H7 (cell line): Measurements from ENCODE around the gene CAB39L. TPM values are rescaled to one million over a fixed set of nuclear protein-coding genes. Genes with fewer than 3 reads are reported as not detected.
A peak's percentile ranks its signal among the peaks of the same experiment; 100 is the strongest.

Experiments used
- DNase-seq: peaks from one replicate; pipeline ENCODE4 v3.0.0; 2012
- H3K27me3 ChIP-seq: 2 replicates; pipeline ENCODE4 v1.6.0; 2011; ENCODE audit warnings: mild to moderate bottlenecking, low read length; ENCODE audit not compliant: control insufficient read depth, insufficient read depth
- H3K36me3 ChIP-seq: replicated peaks from 2 replicates; pipeline ENCODE4 v1.5.1; 2011; ENCODE audit warnings: low read length; ENCODE audit not compliant: control insufficient read depth, insufficient read depth
- H3K4me3 ChIP-seq: 2 replicates; pipeline ENCODE4 v1.5.1; 2011; ENCODE audit warnings: low read depth, mild to moderate bottlenecking, control low read depth, low read length, moderate library complexity; ENCODE audit not compliant: insufficient read depth
- total RNA-seq: library from RNA; depleted of rRNA; stranded (reverse); fragments of >200 nt; shearing (Covaris generic); gene quantifications from 2 replicates; pipeline ENCODE4 v1.2.3, GENCODE V29; 2014

The CAB39L gene
- total RNA-seq, 1 experiment from 2014 or later, result 4.0 TPM

DNA sequence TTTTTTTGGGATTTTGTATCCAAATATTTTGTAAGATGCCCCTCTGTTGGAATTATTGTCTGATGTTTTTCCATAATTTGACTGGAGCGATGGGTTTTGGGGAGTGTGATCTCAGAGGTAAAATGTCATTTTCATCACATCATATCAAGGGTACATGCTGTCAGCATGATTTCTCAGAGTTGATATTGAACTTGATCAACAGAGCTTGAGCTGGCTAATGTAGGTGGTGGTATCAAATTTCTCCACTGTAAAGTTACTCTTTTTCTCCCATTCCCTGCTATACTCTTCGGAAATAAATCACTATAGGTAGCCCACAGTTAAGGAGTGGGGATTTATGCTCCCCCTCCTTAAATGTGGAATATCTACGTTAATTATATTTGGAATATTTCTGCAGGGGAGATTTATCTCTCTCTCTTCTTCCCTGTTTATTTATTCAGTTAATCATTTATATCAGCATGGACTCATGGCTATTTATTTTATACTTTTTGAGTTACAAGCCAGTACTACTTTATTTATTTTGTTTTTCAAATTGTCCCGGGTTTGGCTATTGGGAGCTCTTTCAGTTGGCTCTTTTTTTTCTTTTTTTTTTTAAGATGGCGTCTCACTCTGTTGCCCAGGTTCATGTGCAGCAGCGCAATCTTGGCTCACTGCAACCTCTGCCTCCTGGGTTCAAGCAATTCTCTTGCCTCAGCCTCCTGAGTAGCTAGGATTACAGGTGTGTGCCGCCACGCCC lies 9.0 kb upstream of the CAB39L start:
- DNase-seq, result no peak
- Histone ChIP-seq H3K36me3 (no peaks in the 10 kb centered on the region), H3K4me3 (no peak overlapping the region), H3K27me3 (no peaks in the 10 kb centered on the region)

DNA sequence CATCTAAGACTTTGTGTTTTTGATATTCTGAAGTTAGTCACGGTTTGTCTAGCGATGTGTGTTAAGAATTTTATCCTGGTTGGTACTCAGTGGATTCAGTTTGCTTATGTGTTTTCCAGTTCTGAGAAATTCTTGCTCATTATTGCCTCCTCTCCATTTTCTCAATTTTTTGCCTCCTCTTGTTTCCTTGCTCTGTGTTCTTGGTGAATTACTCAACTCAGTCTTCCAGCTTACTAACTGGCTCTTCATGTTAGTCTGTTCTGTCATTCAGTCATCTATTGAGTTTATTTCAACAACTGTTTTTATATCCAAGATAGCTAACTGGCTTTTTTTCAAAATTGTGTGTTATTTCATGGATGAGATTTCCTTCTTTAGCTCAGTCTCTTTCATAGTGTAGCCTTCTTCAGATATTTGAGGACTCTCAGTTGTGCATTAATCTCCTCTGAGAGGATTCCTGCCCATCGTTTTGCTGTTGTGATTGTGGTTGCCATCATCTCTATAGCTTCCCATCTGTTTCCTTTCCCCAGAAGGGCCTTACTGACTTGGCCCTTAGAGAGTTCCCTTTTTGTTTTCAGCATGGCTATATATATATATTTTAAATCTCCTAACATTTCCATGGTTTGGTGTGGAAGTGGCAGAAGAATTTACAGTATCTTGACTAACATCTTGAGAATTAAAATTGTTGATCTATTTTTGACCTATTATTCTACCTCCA lies 6.4 kb upstream of the CAB39L start:
- DNase-seq, result no peak
- Histone ChIP-seq H3K27me3 (no peaks in the 10 kb centered on the region), H3K4me3 (no peak overlapping the region)

DNA sequence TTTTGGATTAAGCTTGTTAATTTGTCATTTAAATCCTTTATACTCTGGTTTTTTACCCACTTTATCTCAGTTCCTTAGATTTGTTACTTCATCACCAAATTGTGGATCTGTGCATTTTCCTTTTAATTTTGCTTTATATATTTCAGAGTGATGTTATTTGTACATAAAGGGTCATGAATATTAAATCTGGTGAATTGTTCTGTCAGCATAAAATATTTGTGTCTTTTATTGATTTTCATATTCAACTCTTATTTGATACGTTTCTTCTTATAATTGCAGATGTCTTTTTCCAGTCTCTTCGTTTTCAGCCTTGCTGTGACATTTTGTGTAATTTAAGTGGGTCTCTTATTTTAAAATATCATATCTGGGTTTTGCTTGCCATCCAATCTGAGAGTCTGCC lies 4.9 kb upstream of the CAB39L start:
- H3K36me3 ChIP-seq, result no peaks in the 10 kb centered on the region
- H3K27me3 ChIP-seq, result no peaks in the 10 kb centered on the region
- no peak for DNase-seq
- H3K4me3 ChIP-seq, result no peak overlapping the region

More for the DNA sequence above, 6.4 kb upstream of the CAB39L start:
- no peaks in the 10 kb centered on the region for H3K36me3 ChIP-seq

DNA sequence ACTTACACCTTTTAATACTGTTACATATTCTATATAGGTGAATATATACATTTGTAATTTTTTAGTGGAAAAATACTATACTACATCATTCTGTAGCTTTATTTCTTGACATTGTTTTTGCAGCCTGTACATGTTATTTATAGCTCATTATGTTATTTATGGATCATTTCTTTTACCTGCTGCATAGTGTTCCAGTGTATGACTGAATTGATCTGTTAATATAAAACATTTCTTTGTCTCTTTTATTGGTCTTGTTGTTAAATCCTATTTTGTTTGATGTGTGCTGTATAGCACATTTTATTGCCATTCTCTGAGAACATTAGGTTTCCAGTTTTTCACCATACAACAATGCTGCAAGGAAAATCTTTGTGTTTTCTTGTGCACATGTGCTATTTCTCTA lies 2.6 kb upstream of the CAB39L start:
- H3K36me3 ChIP-seq, result no peaks in the 10 kb centered on the region
- no peak for DNase-seq
- H3K4me3 ChIP-seq, result no peak overlapping the region
- H3K27me3 ChIP-seq, result no peaks in the 10 kb centered on the region

DNA sequence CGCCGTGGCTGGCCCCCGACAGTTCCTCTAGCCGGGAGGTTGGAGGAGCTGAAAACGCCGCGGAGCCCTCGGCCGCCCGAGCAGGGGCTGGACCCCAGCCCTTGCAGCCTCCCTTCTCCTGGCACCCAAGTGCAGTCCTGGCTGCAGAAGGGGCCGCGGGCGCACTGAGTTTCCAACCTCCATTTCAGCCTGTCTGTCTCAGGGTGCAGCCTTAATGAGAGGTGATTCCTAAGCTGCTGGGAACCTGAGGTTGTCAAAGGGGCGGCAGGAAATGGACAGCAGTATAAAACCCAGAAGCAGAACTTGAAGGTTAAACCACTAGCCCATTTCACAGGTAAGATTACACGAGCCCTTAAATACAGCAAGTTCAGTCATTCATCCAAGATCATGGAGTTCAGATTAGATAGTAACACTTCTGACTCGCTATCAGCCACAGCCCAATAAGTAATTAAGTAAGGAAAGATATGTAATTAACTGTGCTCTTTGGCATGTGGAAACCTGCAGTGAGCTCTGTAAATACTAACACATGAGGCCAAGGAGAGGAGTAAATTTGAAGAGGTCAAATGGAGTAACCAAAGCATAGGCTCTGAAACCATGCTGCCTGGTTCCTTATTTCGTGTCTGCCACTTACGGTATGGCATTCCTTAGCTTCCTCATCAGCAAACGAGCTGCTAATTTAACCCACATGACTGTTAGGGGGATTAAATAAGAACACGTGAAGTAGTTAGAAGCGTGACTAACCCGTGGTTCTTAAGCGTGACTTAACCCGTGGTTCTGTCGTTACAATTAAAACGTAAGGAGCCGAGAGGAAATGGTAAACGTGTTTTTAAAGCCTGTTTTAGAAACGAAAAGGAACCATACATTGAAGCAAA lies 896 bp upstream of the CAB39L start:
- peak; percentile 26 for DNase-seq
- Histone ChIP-seq H3K4me3 (peak overlapping the region; percentile 77), H3K27me3 (no peaks in the 10 kb centered on the region), H3K36me3 (no peaks in the 10 kb centered on the region)

DNA sequence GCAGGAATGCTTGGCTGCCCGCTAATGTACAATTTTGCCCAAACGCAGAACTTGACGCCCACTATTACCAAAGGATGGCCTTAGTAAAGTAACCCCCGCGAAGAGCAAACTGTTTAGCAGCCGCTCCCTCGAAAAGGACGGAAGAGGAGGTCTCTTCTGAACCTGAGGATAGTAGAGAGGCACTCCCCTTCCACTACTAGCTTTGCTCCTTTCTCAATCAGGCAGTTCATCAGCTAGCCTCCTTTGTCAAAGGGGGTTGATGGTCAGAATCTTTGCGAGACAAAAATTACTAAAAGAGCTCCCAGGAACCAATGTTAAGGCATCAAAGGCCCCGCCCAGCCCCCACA lies 534 bp downstream of the CAB39L start:
- no peaks in the 10 kb centered on the region for H3K27me3 ChIP-seq
- no peaks in the 10 kb centered on the region for H3K36me3 ChIP-seq
- H3K4me3 ChIP-seq, result peak overlapping the region; percentile 64
- DNase-seq, result peak; percentile 20

DNA sequence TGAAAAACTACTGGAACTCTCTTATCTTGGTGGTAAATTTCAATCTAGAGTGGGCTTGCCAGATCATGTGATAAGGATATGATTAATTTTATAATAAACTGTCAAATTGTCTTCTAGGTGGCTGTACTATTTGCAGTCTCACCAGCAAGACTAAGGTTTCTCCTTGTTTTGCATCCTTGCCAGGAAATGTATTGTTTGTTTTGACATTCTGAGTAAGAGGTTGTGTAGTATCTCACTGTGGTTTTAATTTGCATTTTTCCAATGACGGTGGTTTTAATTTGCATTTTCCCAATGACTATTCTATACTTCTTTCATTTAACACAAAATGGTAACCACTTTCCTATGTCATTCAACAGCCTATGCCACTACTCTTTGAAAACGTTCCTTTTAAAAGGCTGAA lies 2.0 kb downstream of the CAB39L start:
- no peak for DNase-seq
- Histone ChIP-seq H3K27me3 (no peaks in the 10 kb centered on the region), H3K4me3 (no peak overlapping the region)

DNA sequence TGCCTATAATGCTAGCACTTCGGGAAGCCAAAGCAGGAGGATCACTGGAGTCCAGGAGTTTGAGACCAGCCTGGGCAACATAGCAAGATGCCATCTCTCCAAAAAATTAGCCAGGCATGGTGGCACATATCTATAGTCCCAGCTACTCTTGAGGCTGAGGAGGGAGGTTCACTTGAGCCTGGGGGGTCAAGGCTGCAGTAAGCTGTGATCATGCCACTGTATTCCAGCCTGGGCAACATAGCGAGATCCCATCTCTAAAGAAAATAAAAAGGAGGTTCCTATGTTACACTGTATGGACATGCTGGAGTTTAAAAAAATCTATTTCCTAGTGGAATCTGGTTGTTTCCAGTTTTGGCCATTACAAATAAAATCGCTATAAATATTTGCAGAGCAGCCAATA lies 2.6 kb downstream of the CAB39L start:
- Histone ChIP-seq H3K4me3 (no peak overlapping the region), H3K27me3 (no peaks in the 10 kb centered on the region), H3K36me3 (no peaks in the 10 kb centered on the region)
- no peak for DNase-seq

More for the DNA sequence above, 2.0 kb downstream of the CAB39L start:
- no peaks in the 10 kb centered on the region for H3K36me3 ChIP-seq

DNA sequence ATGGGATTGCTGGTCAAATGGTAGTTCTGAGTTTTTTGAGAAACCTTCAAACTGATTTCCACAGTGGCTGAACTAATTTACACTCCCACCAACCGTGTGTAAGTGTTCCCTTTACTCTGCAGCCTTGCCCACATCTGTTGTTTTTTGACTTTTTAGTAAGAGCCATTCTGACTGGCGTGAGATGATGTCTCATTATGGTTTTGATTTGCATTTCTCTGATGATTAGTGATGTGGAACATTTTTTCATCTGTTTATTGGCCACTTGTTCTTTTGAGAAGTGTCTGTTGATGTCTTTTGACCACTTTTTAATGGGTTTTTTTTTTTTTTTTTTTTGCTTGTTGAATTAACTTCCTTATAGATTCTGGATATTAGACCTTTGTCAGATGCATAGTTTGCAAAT lies 4.3 kb downstream of the CAB39L start:
- Histone ChIP-seq H3K4me3 (no peak overlapping the region), H3K36me3 (no peaks in the 10 kb centered on the region), H3K27me3 (no peaks in the 10 kb centered on the region)
- no peak for DNase-seq

DNA sequence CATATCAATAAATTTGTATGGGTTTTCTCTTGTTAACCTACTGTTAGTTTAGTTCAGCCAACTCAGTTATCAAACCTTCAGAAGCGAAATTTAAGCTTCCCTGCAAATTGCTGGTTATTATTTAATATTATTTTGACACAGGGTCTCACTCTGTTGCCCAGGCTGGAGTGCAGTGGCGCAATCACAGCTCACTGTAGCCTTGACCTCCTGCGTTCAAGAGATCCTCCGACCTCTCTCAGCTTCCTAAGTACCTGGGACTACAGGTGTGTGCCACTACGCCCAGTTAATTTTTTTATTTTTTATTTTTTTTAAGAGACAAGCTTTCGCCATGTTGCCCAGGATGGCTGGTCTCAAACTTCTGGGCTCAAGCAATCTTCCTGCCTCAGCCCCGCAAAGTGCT lies 6.2 kb downstream of the CAB39L start:
- Histone ChIP-seq H3K4me3 (no peak overlapping the region), H3K36me3 (no peaks in the 10 kb centered on the region), H3K27me3 (no peaks in the 10 kb centered on the region)
- DNase-seq, result no peak

DNA sequence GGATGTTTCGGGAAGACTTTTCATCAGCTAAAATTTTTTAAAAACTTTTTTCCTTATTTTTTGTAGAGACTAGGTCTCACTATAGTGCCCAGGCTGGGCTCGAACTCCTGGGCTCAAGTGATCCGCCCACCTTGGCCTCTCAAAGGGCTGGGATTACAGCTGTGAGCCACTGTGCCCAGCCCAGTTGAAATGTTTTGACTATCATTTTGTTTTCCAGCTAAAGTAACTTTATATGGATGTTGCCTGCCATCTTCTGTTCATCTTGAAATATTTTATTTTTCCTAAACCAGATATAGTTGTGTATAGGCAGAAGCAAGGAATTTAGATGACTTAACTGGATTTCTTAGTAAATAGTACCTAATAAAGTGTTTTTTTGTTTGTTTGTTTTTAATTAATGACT lies 7.0 kb downstream of the CAB39L start:
- no peak for DNase-seq
- Histone ChIP-seq H3K4me3 (no peak overlapping the region), H3K27me3 (no peaks in the 10 kb centered on the region), H3K36me3 (no peaks in the 10 kb centered on the region)

DNA sequence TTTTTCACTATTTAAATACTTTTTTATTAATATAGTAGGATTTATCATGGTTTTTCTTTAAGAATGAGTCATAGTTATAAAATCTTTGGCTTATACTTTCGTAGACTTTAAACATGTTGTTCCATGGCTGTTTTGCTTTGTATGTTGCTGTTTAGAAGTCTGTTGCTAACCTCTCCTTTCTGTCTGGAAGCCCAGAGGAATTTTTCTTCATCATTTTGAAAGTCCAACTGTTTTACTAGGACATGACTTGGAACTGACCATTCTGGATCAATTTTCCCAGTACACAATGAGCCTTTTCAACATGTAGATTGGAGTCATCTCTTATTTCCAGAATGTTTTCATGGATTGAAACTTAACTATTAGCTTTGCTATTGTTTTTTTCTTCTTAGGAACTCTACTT lies 7.9 kb downstream of the CAB39L start:
- H3K27me3 ChIP-seq, result no peaks in the 10 kb centered on the region
- no peak overlapping the region for H3K4me3 ChIP-seq
- DNase-seq, result no peak
- H3K36me3 ChIP-seq, result no peaks in the 10 kb centered on the region

DNA sequence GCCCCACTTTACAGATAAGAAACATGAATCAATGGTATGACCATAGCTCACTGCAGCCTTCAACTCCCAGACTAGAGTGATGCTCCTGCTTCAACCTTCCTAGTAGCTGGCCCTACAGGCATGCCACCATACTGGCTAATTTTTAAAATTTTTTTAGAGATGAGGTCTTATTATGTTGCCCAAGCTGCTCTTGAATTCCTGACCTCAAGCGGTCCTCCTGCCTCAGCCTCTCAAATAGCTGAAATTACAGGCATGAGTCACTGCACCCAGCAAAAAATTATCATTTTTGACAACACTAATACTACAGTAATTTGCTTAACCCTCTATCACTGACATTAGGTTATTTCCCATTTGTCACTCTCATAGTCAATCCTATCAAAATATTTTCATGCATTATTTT lies 14.7 kb downstream of the CAB39L start:
- Histone ChIP-seq H3K27me3 (no peaks in the 10 kb centered on the region), H3K36me3 (no peaks in the 10 kb centered on the region), H3K4me3 (no peak overlapping the region)
- no peak for DNase-seq

DNA sequence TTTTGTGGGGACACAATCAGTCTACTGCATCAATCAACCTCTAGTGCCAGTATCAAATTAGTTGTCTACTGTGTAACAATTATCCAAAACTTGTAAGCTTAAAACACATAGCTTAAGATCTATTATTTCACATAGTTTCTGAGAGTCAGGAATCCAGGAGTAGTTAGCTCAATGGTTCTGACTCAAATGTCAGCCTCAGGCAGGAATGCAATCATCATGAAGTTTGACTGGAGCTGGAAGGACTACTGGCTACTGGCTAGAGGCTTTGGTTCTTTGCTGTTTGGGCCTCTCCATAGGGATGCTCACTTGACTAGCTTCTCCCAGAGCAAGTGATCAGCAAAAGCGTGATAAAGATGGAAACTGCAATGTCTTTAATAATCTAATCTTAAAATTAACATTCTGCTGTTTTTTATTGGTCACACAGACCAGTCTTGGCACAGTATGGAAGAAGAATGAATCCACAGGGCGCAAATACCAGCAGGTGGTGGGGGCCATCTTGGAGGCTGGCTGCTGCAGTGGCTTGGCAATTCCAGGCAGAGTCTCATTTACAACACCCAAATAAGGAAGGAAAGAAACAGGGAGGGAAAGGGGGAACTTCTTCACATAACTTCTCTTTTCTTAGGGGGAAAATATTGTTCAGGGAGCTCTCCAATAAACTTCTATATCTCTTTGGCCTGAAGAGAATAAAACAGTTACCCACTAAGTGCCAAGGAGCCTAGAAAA lies 15.7 kb downstream of the CAB39L start:
- Histone ChIP-seq H3K36me3 (no peaks in the 10 kb centered on the region), H3K4me3 (no peak overlapping the region), H3K27me3 (no peaks in the 10 kb centered on the region)
- no peak for DNase-seq
